HFF-Myc (cell line): ENCODE data around the gene SFI1.
A peak's percentile ranks its signal among the peaks of the same experiment; 100 is the strongest.

Source experiments
- DNase-seq: peaks from one replicate; pipeline ENCODE4 v3.0.0-alpha.2; 2011; ENCODE audit warnings: low read depth; ENCODE audit errors: extremely low read depth
- H3K4me3 ChIP-seq: replicated peaks from 2 replicates; pipeline ENCODE4 v1.5.1; 2011; ENCODE audit warnings: low read depth, mild to moderate bottlenecking, control low read depth, low read length
- CTCF ChIP-seq: IDR thresholded peaks from 2 replicates; pipeline ENCODE4 v1.5.1; 2012; ENCODE audit warnings: mild to moderate bottlenecking, low read depth, low read length, control low read depth; ENCODE audit errors: missing control alignments

SFI1 gene

GRCh38 chr22:31629741-31630184 is 133.4 kb downstream of the SFI1 start:
- TF ChIP-seq CTCF = no peak
- no peak for DNase-seq
- H3K4me3 ChIP-seq = peak overlapping the region; percentile 75

GRCh38 chr22:31630331-31631329 is 134.3 kb downstream of the SFI1 start:
- TF ChIP-seq CTCF = no peak
- H3K4me3 ChIP-seq = peak overlapping the region; percentile 75
- DNase-seq = no peak

DNA sequence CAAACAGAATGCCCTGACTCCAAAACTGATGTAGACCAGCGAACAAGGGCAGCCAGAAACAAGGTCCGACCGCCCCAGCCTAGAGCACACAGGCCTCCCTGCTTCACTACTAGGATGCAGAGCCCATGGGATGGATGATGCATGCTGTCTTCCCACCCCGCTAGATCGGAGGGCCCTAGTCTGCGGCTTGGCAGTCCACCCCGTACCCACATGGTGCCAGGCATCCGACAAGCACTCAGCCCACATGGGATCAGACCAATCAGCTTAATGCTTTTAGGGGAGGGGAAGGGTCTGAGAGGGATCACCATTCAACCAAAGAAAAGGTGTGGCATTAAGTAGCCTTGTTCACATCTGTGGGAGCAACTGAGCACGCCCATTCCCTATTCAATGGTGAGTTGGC is 135.1 kb downstream of the SFI1 start:
- DNase-seq = no peak

GRCh38 chr22:31635638-31636306 is 139.4 kb downstream of the SFI1 start:
- TF ChIP-seq CTCF = no peak
- no peak for DNase-seq
- no peak overlapping the region for H3K4me3 ChIP-seq

More for the DNA sequence above, 135.1 kb downstream of the SFI1 start:
- no peak for TF ChIP-seq CTCF
- peak overlapping the region; percentile 75 for H3K4me3 ChIP-seq

- no peak for DNase-seq
- no peak for TF ChIP-seq CTCF
- H3K4me3 ChIP-seq = no peak overlapping the region
These were observed 141.1 kb downstream of the SFI1 start for GRCh38 chr22:31637447-31637890.

DNA sequence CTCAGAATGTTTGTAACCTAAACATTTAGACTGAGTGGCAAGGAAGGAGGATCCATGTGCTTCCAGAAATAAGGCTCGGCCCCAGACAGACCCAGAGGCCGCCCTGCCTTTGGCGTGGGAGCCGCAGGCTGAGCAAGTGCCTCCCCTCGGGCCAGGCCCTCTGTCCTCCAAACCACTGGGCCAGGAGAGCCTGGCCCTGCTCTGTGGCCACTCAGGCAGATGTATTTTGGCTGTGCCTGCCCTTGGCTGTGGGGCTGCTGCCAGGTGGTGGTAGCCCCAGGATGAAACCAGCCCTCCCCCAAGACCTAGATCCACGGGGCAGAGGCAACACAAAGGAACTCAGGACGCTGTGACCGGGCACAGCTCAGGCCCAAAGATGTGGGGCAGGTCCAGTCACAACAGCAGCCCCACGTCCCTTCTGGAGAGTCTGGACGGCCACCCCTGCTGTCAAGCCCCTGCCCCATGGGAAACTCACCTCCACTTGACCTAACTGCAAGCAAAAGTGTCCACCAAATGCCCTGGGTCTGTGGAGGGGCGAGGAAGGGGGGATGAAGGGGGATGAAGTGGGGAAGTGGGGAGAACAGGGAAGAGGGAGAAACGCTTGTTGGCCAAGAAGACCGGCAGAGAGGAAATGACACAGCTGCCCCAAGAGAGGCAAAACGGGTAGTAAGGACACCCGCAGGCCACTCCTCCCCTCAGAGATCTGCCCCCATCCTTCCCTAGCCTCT is 141.7 kb downstream of the SFI1 start:
- TF ChIP-seq CTCF = no peak

More for the DNA sequence above, 141.7 kb downstream of the SFI1 start:
- no peak for DNase-seq
- no peak overlapping the region for H3K4me3 ChIP-seq
